CD4-positive, alpha-beta T cell (primary cell): ENCODE measurements around the gene NBPF15. TPM values are rescaled to one million over a fixed set of nuclear protein-coding genes. Genes with fewer than 3 reads are reported as not detected.

ENCODE experiments used
- total RNA-seq, 174 experiments: library from RNA in 2 of 174; stranded (reverse) in 2 of 174; gene quantifications; one replicate each; pipeline ENCODE4 v1.2.3 and lab custom pipeline; 2021 to 2026

The NBPF15 gene
- total RNA-seq, 2 experiments from 2014 or later: 85.3 to 89.5 TPM

Other genes with a start within 250 kb of the NBPF15 start
- gene PPIAL4E, start 88.0 kb downstream of the NBPF15 start, total RNA-seq: not detected
- not detected for gene PPIAL4F, start 131.2 kb upstream of the NBPF15 start, total RNA-seq